ENCODE results near the gene TNFRSF21.

DNA sequence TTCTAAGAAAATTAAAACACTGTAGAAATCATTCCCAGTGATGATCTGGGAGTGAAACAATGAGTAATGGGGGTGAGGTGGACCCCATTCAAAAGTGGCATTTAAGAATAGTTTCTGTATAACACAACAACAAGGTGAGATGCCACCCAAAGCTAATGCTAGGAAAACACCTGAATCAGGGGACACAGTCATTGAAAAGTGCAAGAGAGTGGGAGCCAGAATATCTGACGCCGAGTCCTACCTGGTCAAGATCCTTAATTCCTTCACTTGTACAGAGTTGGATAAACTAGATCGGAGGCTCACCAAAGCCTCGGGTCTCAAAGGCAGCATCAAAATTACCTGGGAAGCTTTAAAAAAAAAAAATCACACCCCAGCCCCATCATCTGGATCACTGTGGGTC, 17.7 kb downstream of the TNFRSF21 start:
- TF ChIP-seq CTCF (IDR thresholded peaks at IDR 0.05; ENCODE audit: poor library complexity, severe bottlenecking) (no peak), TAF1 (IDR thresholded peaks at IDR 0.05; ENCODE audit: low read depth) (no peak), EP300 (conservative IDR thresholded peaks at IDR 0.05; ENCODE audit: poor library complexity, severe bottlenecking) (no peak), POLR2AphosphoS5 (IDR thresholded peaks at IDR 0.05) (no peak)

All from neural cell (in vitro differentiated cells).